Rectal smooth muscle tissue (tissue), 1 donor: Measurements from ENCODE around the gene ITSN2.
A peak's percentile ranks its signal among the peaks of the same experiment; 100 is the strongest.
"Not testable (repeated sequence)": the region's sequence is repeated elsewhere in the genome, so short reads cannot be mapped to it uniquely, and the experiment has no call there.

Source experiments
- H3K27ac ChIP-seq: one replicate; pipeline ENCODE4 v1.7.0; 2013; ENCODE audit warnings: low read depth, low read length, inconsistent platforms
- H3K27me3 ChIP-seq: one replicate; pipeline ENCODE4 v1.7.0; 2013; ENCODE audit warnings: low read length; ENCODE audit not compliant: control insufficient read depth, insufficient read depth
- H3K36me3 ChIP-seq: one replicate; pipeline ENCODE4 v1.7.0; 2013; ENCODE audit warnings: low read length; ENCODE audit not compliant: control insufficient read depth, insufficient read depth
- H3K4me1 ChIP-seq: one replicate; pipeline ENCODE4 v1.7.0; 2013; ENCODE audit warnings: low read length; ENCODE audit not compliant: control insufficient read depth, insufficient read depth
- H3K4me3 ChIP-seq: one replicate; pipeline ENCODE4 v1.7.0; 2013; ENCODE audit warnings: low read length
- H3K9ac ChIP-seq: one replicate; pipeline ENCODE4 v1.7.0; 2013; ENCODE audit warnings: low read length

Gene ITSN2

GRCh38 chr2:24360050-24360962 lies at the start of gene ITSN2:
TSS of gene ITSN2 (minus strand) at chr2:24360536. CDS start at chr2:24328082, 32,454 bp downstream.
- Histone ChIP-seq H3K4me3 (peak within 1 kb of the TSS; percentile 86), H3K27me3 (no peaks in the 10 kb centered on the region), H3K9ac (peak within 1 kb of the TSS; percentile 98), H3K36me3 (no peaks in the 10 kb centered on the region), H3K4me1 (peaks cover 6% of the 10 kb centered on the region), H3K27ac (peak within 1 kb of the TSS; percentile 94)

- Histone ChIP-seq H3K27me3 (no peaks in the 10 kb centered on the region), H3K4me1 (peaks cover 2% of the 10 kb centered on the region), H3K4me3 (no peak overlapping the region), H3K36me3 (no peaks in the 10 kb centered on the region), H3K9ac (no peak overlapping the region), H3K27ac (no peak overlapping the region)
Measured at GRCh38 chr2:24409171-24409570, 48.8 kb upstream of the ITSN2 start.

GRCh38 chr2:24408704-24409103 lies 48.4 kb upstream of the ITSN2 start:
- H3K4me1 ChIP-seq, H3K36me3 ChIP-seq, H3K9ac ChIP-seq, H3K27ac ChIP-seq, H3K4me3 ChIP-seq, H3K27me3 ChIP-seq: not testable (repeated sequence)

GRCh38 chr2:24404491-24404921 lies 44.2 kb upstream of the ITSN2 start:
- Histone ChIP-seq H3K9ac (no peak overlapping the region), H3K27me3 (no peaks in the 10 kb centered on the region), H3K4me3 (no peak overlapping the region), H3K4me1 (peaks cover 2% of the 10 kb centered on the region), H3K36me3 (no peaks in the 10 kb centered on the region), H3K27ac (no peak overlapping the region)

GRCh38 chr2:24403832-24404212 lies 43.5 kb upstream of the ITSN2 start:
- Histone ChIP-seq H3K9ac (no peak overlapping the region), H3K4me3 (no peak overlapping the region), H3K36me3 (no peaks in the 10 kb centered on the region), H3K4me1 (peaks cover 2% of the 10 kb centered on the region), H3K27me3 (no peaks in the 10 kb centered on the region), H3K27ac (no peak overlapping the region)

GRCh38 chr2:24403168-24403831 lies 43.0 kb upstream of the ITSN2 start:
- no peaks in the 10 kb centered on the region for H3K36me3 ChIP-seq

GRCh38 chr2:24402242-24403097 lies 42.1 kb upstream of the ITSN2 start:
- Histone ChIP-seq H3K27me3 (no peaks in the 10 kb centered on the region), H3K9ac (no peak overlapping the region), H3K27ac (no peak overlapping the region), H3K36me3 (no peaks in the 10 kb centered on the region), H3K4me3 (peak overlapping the region; percentile 48), H3K4me1 (peaks cover 2% of the 10 kb centered on the region)

More at GRCh38 chr2:24403168-24403831, 43.0 kb upstream of the ITSN2 start:
- Histone ChIP-seq H3K27ac (no peak overlapping the region), H3K27me3 (no peaks in the 10 kb centered on the region), H3K4me3 (no peak overlapping the region), H3K9ac (no peak overlapping the region), H3K4me1 (peaks cover 2% of the 10 kb centered on the region)

GRCh38 chr2:24400207-24400907 lies 40.0 kb upstream of the ITSN2 start:
- Histone ChIP-seq H3K27me3 (no peaks in the 10 kb centered on the region), H3K27ac (no peak overlapping the region), H3K4me1 (peaks cover 2% of the 10 kb centered on the region), H3K4me3 (no peak overlapping the region), H3K9ac (no peak overlapping the region), H3K36me3 (no peaks in the 10 kb centered on the region)

- H3K4me1 ChIP-seq: peaks cover 2% of the 10 kb centered on the region
- no peaks in the 10 kb centered on the region for H3K36me3 ChIP-seq
- no peak overlapping the region for H3K4me3 ChIP-seq
- no peak overlapping the region for H3K9ac ChIP-seq
- no peaks in the 10 kb centered on the region for H3K27me3 ChIP-seq
- no peak overlapping the region for H3K27ac ChIP-seq
Measured at GRCh38 chr2:24399434-24400206, 39.3 kb upstream of the ITSN2 start.

GRCh38 chr2:24394998-24395397 lies 34.7 kb upstream of the ITSN2 start:
- H3K27ac ChIP-seq: no peak overlapping the region

GRCh38 chr2:24392542-24393059 lies 32.3 kb upstream of the ITSN2 start:
- Histone ChIP-seq H3K27ac (no peak overlapping the region), H3K9ac (no peak overlapping the region), H3K36me3 (no peaks in the 10 kb centered on the region), H3K4me3 (no peak overlapping the region), H3K27me3 (no peaks in the 10 kb centered on the region), H3K4me1 (no peaks in the 10 kb centered on the region)

More at GRCh38 chr2:24394998-24395397, 34.7 kb upstream of the ITSN2 start:
- Histone ChIP-seq H3K4me3 (no peak overlapping the region), H3K4me1 (no peaks in the 10 kb centered on the region), H3K9ac (no peak overlapping the region), H3K27me3 (no peaks in the 10 kb centered on the region), H3K36me3 (no peaks in the 10 kb centered on the region)
